ENCODE results near the gene IL1F10.

The IL1F10 gene, protein sequence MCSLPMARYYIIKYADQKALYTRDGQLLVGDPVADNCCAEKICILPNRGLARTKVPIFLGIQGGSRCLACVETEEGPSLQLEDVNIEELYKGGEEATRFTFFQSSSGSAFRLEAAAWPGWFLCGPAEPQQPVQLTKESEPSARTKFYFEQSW

DNA sequence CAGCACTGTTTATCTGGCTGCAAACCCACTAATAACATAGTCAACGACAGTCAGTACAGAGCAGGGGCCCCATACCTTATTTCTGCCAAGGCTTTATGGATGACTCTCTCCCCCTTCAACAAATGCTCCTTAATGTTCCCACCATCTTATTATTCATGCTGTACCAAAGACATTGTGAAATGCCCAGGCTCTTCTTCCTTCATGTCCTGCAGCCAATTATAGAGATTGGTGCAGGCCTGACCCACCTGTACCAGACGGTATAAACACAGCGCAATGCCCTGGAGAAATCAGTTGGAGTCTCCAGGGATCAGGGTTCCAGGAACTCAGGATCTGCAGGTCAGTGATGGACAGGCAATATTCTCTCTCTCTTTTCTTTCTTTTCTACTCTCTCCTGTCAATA, at the start of gene IL1F10:
TSS of gene IL1F10 (plus strand) at position 290 of the 400 bp plus-strand sequence. CDS start 4,769 bp downstream, outside the sequence.
- no peak for DNase-seq

DNA sequence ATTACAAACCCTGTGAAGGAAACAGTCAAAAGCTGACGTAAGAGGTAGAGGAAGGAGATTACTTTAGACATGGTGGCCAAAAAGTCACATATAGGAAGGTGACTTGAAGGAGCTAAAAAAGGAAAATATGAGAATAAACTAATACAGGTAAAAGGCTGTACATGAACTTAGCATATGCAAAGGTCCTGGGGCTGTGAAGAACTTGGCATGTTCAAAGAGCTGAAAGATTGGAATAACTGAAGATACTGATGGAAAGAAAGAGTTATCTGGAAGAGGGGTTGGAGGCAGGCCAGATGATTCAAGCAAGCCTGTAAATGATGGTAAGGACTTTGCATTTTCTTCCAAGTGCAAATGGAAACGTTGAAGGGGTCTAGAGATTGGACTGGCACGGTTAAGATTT, 49.3 kb upstream of the IL1F10 start:
- no peak for DNase-seq

DNA sequence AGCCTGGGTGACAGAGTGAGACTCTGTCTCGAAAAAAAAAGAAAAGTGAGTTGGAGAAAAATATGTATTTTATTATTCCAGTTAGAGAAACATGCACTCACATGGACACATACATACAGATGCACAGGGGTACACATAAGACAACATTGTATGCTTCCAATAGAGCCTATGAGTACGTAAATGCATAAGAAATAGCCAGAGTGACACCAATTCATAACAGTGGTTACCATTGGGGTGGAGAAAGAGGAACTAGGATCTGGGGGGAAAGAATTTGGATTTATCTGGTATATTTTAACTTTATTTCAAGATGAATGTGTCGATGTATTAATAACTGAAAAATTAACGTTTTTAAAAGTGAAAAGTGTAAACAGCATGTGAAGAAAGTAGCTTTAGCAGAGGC, 46.5 kb upstream of the IL1F10 start:
- DNase-seq: no peak

GRCh38 chr2:113024764-113025163, 43.0 kb upstream of the IL1F10 start:
- no peak for DNase-seq

- DNase-seq: no peak
Observed at GRCh38 chr2:113025737-113026136, 42.0 kb upstream of the IL1F10 start.

- no peak for DNase-seq
Observed at GRCh38 chr2:113027691-113028090, 40.1 kb upstream of the IL1F10 start.

- DNase-seq: no peak
Observed at GRCh38 chr2:113028112-113028511, 39.7 kb upstream of the IL1F10 start.

DNA sequence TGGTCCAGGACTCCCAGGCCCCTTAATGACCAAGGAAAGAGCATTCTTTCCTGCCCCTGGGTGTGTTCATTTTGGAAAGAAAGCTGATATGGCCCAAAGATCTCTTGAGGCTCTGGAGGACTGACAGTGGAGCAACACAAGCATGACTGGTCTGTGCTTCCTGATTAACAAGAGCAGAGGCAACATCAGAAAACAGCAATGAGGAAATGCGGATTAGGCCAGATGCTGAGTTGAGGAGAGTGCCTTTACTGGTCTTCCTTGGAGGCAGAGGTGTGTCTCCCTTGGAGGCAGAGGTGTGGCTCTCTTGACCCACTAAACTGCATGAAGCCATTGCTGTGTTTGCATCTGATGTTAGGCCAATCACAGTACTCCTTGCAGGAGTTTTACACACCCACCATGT, 35.0 kb upstream of the IL1F10 start:
- DNase-seq: no peak

DNA sequence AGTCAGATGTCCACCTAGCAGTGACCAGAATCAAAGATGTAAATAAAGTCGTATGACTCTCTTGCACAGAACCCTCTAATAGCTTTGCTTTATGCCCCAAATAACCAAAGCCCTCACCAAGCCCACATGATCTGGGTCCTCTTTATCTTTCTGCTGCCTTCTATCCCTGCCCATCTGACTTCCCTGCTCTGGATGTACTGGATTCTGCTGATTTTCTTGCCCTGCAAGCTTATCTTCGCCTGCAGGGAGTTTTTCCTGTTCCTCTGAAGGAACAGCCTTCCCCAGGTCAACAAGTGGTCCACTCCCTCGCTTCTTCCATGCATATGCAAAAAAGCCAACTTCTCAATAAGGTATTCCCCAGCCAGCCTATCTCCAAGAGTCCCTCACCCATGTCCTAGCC, 33.8 kb upstream of the IL1F10 start:
- no peak for DNase-seq

- no peak for DNase-seq
Observed at GRCh38 chr2:113036763-113037162, 31.0 kb upstream of the IL1F10 start.

GRCh38 chr2:113038291-113038690, 29.5 kb upstream of the IL1F10 start:
- DNase-seq: no peak

- DNase-seq: no peak
Observed at GRCh38 chr2:113039158-113039557, 28.6 kb upstream of the IL1F10 start.

DNA sequence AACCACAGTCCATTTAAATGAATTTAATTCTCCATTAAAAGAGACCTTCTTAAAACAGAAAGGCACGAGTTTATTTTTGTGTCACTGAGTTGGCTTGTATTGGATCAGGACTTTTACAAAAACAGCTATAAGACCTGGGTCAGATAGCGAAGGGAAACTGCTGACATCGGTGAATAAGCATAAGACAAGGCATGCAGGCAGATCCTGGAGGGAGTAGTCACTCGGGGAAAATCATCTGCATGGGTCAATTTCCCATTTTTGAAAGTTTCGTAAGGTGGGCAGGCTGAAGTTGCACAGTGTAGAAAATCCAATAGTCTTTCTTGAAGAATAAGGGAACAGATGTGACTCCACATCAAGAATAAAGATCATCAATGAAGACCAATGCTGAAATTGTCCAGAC, 28.1 kb upstream of the IL1F10 start:
- DNase-seq: no peak

DNA sequence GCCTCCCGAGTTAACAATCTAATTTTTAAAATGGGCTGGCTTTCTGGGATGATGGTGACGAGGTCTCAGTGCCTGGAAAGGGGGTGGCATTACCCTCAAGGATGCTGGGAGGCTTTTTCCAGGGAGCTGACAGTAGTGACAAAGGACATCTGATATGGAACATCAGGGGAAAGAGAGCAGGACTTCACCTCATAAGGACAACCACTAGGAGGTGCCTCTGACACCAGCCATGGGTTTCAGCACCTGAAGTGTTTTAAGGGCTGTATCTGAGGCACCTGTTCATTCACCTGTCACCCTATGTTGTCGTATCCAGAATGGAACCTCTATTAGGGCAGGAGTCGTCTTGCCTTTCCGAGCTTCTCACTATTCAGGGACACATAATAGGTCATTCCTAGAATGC, 25.9 kb upstream of the IL1F10 start:
- no peak for DNase-seq

DNA sequence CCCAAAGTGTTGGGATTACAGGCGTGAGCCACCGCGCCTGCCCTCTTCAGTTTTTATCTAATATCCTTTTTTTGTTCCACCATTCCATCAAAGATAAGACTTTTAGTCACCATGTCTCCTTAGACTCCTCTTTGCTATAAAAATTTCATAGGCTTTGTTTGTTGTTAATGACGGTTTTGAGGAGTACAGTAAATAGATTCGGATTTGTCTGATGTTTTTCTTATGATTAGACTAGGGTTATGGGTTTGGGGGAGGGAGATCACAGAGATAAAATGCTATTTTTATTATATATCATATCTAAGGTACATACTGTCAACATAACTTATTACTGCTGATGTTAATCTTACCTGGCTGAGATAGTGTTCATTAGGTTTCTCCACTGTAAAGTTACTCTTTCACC, 21.3 kb upstream of the IL1F10 start:
- DNase-seq: no peak

DNA sequence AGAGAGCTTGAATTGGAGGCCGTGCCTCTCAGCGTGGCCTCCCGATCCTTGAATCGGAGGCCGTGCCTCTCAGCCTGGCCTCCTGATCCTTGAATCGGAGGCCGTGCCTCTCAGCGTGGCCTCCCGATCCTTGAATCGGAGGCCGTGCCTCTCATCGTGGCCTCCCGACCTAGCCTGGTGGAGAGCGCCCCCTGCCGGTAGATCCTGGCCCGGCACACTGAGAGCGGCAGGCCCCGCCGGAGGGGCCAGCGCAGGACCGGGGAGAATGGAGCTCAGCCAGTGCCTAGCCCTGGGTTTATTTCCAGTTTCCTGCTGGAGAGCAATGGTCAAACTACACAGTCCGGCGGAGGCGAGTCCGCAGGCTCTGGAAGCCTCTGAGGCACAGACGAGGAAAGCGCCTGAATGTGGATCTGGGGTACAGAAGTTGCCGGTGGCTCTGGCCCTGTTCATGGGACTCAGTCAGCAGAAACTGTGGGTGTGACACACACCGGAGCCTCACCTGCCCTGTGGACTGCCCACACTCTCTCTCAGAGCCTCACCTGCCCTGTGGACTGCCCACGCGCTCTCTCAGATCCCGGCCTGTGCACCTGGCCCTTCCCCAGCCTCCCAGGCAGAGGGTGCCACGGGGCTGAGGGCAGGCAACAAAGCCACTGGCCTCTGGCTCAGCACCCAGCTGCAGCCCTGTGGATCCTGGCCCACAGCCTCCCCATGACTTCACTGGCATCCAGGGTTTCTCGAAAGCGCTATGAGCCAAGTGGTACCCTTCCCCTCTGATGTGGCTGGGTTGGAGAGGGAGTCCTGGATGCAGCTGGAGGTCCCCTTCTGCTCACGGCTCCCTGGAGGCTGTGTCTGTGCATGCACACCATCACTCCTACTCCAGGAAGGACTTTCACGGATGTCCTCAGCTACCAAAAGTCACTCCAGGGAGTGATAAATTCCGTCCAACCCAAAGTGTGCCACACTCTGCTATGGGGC, 16.6 kb upstream of the IL1F10 start:
- no peak for DNase-seq

- no peak for DNase-seq
Observed at GRCh38 chr2:113052396-113052917, 15.3 kb upstream of the IL1F10 start, which contains the start of gene IL36B. Gene IL36B (minus strand): TSS chr2:113052867.

DNA sequence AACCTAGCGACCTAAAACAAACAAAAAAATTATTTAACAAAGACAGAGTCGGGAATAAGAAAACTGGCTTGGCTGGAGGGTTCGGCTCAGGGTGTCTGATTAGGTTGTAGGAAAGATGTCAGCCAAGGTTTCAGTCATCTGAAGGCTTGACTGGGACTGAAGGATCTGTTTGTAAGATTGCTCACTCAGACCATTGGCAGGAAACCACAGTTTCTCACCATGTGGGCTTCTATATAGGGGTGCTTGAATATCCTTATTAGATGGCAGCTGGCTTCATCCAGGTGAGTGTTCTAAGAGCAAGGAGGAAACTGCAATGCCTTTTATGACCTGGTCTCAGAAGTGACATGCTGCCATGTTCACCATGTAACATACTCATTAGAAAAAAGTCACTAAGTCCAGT, 14.1 kb upstream of the IL1F10 start:
- no peak for DNase-seq

- DNase-seq: no peak
Observed at GRCh38 chr2:113054066-113054465, 13.7 kb upstream of the IL1F10 start.

DNA sequence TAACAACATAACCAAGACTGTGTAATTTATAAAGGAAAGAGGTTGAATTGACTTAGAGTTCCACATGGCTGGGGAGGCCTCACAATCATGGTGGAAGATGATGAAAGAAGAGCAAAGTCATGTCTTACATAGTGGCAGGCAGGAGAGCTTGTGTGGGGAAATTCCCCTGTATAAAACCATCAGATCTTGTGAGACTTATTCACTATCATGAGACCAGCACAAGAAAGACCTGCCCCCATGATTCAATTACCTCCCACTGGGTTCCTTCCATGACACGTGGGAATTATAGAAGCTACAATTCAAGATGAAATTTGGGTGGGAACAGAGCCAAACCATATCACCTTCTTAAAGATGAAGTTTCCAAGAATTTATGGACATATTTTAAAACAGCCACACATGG, 11.2 kb upstream of the IL1F10 start:
- no peak for DNase-seq

GRCh38 chr2:113057117-113057516, 10.7 kb upstream of the IL1F10 start:
- DNase-seq: no peak

DNA sequence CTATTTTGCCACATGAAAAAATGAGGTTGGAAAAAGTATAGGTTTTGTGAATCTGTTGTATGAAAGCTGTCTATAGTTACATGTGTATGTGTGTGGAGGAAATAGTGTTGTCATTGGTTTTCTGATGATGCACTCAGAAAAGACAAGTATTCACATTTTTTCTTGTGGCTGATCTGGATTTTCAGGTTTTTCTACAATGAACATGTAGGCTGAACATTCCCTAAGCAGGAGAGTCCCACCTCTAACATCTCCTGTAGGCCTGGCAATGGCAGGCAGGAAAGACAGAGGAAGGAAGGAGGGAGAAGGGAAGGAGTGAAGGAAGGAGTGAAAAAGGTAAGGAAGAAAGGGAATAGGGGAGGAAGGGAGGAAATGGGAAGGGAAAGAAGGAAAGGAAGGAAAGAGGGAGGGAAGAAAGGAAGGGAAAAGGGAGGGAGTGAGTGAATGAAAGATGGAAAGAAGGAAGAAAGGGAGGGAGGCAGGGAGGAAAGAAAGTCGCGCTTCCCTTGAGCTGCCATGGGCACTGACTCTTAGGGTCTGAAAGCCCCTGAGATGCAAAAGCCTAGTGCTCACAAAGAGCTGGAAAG, 9.3 kb upstream of the IL1F10 start:
- DNase-seq: no peak
